Esophagus muscularis mucosa (tissue), 3 donors: ENCODE measurements around the gene ARMH2.

Experiments used
- POLR2A ChIP-seq: fragments of 450-650 bp; IDR thresholded peaks from one replicate; pipeline ENCODE4 v1.6.1; 2017; ENCODE audit warnings: antibody characterized with exemption, moderate library complexity, mild to moderate bottlenecking, low read depth
- TF ChIP-seq, protein P1 (sequence below), 3 experiments: fragments of 200-600 bp in 2 of 3; fragments of 450-650 bp in 1 of 3; sonication (generic) in 2 of 3; IDR thresholded peaks; one replicate each; pipeline ENCODE4 v1.5.1; 2017 to 2019; ENCODE audit warnings: antibody characterized with exemption in 3 of 3, mild to moderate bottlenecking in 2 of 3, moderate library complexity in 1 of 3

GRCh38 chr6:24755279-24755678, 43.4 kb downstream of the ARMH2 start:
- TF ChIP-seq, protein P1, sequence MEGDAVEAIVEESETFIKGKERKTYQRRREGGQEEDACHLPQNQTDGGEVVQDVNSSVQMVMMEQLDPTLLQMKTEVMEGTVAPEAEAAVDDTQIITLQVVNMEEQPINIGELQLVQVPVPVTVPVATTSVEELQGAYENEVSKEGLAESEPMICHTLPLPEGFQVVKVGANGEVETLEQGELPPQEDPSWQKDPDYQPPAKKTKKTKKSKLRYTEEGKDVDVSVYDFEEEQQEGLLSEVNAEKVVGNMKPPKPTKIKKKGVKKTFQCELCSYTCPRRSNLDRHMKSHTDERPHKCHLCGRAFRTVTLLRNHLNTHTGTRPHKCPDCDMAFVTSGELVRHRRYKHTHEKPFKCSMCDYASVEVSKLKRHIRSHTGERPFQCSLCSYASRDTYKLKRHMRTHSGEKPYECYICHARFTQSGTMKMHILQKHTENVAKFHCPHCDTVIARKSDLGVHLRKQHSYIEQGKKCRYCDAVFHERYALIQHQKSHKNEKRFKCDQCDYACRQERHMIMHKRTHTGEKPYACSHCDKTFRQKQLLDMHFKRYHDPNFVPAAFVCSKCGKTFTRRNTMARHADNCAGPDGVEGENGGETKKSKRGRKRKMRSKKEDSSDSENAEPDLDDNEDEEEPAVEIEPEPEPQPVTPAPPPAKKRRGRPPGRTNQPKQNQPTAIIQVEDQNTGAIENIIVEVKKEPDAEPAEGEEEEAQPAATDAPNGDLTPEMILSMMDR (IDR thresholded peaks at IDR 0.05), result no peak
- no peak for TF ChIP-seq POLR2A
